Activated effector memory CD4-positive, alpha-beta T cell treated with Interleukin-2 at 50 U/mL for 16 hours (primary cell): ENCODE data around the gene POMT1.
"Not testable (repeated sequence)": the region's sequence is repeated elsewhere in the genome, so short reads cannot be mapped to it uniquely, and the experiment has no call there.

Experiments used
- DNase-seq: peaks from one replicate; pipeline ENCODE4 v3.0.0-alpha.2; 2020

POMT1 gene

DNA sequence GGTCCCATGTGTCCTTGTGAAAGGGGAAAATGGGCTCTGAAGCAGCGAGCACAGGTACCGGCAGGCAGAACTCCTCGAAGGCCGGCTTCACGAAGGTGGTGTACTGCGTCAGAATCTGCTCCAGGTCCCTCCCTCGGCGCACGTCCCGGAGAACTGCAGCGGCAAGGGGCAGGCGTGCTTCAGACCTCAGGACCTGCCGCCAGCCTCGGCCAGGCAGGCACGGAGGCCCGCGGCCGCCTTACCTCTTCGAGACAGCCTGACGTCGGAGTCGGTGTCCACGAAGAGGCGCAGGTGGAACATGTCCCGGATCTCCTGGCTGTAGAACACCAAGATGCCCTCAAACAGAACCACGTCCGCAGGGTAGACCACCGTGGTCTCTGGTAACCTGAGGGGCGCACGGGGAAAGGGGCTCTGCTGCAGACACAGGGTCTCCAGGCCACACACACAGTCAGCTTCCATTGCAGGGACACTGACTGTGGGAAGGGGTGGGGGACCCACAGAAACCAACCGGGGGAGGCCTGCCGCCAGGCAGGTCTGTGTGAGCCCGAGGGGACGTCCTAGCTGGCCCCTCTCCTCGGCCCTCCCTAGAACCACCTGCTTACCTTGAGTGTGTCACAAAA is 26.3 kb downstream of the POMT1 start:
- DNase-seq, result no peak

DNA sequence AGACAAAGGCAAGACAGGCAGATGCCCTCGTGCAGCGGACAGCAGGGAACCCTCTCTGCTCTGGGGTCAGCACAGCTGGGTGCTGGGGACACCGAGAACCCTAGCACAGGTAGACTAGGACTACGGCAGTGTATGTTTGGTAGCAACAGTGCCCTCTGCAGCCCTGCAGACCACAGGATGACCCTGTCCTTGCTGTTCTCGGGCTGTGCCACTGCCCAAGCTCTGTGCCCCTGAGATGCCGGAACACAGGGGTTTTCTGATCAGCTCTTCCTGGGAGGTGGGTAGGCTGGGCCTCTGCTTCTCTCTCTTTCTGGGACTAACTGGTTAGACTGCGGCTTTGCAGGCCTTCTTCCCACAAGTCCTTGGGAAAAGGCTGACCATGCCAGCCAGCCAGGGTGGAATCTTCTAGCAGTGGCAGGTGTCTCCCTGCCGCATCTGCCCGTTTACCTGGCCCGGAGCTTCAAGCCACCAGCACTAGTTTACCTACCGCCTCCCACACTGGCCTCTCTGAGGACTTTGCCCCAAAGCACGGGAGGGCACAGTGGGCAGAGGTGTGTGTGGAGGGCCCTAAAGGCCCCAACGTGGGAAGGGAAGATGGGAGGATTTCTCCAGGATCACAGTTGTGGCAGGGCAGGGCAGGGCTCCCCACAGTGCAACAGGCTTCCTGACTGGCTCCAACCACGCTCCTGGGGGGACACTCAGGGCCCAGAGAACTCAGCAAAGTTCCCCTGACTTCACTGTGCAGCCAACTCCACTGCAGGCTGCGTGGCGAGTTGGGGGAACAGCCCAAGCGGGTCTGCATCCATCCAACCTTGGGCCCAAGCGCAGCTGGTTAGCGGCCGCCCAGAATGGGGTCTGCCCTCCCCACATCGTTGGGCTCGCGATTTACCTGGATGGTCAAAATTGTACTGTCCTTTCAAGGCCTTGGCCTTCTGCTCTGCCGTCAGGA is 27.2 kb downstream of the POMT1 start:
- no peak for DNase-seq

DNA sequence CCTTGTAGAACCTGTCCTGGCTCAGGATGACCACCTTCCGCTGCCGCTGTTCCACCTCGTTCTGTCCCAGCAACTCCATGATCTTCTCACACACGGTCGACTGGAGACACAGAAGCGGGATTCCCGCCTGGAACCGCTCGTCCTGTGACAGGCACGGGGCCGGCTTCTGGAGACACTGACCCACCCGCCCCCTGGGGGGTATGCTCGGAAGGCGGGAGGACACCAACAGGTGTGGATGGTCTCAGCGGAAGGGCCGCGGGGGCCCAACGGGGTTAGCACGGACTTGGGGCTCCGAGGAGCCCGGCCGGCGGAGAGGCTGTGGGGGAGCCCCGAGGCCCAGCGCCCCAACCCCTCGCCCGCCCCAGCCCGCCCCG is 27.8 kb downstream of the POMT1 start:
- no peak for DNase-seq

DNA sequence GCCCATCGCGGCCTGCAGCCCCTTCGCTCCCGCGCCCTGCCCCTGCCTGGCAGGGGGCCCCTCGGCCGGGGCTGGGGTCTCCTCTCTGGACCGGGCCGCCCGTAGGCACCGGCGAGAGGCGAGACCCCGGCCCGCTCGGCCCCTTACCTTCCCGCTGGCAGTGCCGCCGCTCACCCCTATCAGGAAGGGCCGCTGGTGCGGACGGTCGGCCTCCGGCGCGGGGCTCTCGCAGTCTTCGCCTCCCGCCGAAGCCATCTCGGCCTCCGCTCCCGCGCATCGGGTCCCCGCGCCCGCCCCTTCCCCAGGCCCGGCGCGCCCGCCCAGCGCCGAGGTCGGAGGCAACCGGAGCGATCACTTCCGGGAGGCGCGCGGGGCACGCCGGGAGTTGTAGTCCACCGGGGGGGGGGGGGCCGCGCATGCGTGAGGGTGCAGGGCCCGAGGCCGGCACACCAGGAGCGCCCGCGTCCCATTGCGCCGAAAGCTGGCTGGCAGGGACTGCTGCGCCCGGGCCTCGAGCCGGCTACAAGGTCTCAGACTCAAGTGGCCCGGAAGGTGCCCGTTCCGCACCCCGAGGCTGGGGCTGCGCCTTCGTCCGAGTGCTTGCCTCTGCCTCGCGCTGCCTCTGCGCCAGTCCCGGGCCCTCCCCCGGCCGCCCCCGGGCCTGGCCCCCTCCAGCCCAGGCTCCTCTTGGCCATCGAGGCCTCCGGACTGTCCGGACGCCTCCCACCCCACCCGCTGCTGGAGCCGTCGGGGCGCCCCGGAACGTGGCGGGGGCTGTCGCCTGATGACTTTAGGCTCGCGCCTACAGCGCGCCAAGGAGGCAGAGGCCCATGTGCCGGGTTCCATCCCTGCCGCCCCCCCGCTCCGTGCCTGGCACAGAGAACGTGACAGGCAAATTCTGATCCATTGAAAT is 28.5 kb downstream of the POMT1 start, which contains the start of gene UCK1:
UCK1 (minus strand) TSS at position 344 of the 913 bp plus-strand sequence; CDS start at position 255, 89 bp downstream.
- DNase-seq, result peak; percentile 66

DNA sequence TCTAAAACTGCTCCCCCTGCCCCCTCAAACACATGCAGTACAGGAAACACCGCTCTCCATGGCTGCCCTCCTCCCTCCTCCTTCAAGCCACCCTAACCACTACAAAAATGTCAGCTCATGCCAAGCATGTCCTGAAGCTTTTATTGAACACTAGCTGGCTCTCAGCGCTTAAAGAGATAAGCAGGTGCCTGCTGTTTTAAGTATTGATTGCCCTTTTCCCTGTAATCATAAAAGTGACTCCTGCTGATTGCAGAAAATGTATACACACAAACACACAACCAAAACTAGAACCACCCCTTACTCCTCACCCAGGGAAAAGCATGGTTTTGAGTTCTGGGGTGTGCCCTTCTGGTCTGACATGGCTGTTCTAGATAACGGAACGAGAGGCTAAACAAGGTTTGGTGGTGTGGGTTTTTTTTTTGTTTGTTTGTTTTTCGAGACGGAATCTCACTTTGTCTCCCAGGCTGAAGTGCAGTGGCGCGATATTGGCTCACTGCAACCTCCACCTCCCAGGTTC is 32.1 kb downstream of the POMT1 start:
- DNase-seq, result no peak

DNA sequence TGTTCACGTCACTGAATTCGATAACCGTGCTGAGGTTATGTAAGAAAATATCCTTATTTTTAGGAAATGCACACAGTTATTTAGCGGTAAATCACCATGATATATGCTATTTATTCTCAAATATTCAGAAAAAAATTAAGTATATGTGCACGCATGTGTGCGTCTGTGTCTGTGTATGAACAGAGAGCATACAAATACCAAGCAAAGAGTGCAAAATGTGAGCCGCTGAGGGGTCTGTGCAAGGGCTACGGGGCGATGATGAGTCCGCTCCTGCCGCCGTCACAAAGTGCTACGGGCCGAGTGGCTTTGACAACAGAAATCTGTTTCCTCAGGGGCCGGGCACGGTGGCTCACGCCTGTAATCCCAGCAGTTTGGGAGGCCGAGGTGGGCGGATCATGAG is 35.2 kb downstream of the POMT1 start:
- no peak for DNase-seq

DNA sequence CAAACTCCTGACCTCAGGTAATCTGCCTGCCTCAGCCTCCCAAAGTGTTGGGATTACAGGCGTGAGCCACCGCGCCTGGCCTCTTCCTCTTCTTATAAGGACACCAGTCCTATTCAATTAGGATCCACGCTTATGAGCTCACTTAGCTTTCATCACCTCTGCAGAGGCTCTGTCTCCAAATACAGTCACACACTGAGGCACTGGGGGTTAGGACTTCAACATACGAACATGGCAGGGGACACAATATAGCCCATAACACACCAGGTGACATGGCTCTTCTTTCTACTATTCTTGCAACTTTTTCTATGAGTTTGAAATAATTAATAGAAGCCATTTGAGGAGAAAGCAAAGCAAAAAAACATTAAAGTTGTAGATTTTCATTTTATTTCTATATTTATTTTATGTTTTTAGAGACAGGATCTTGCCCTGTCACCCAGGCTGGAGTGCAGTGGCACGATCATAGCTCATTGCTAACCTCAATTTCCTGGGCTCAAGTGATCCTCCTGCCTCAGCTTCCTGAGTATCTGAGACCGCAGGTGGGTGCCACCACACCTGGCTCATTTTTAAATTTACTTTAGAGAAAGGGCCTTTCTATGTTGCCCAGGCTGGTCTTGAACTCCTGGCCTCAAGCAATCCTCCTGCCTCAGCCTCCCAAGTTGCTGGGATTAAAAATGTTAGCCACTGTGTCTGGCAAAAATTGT is 36.7 kb downstream of the POMT1 start:
- DNase-seq, result peak; percentile 31

DNA sequence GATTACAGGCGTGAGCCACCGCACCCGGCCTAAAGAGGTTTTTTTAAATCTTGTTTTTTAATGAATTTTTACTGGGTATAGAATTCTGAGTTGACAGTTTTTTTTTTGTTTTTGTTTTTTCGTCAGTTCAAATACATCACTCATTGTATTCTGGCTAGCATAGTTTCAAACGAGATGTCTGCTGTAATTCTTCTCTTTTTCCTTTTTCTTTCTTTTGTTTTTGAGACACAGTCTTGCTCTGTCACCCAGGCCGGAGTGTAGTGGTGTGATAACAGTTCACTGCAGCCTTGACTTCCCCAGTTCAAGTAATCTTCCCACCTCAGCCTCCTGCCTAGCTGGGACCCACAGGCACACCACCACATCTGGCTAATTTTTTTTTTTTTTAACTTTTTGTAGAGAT is 40.4 kb downstream of the POMT1 start:
- DNase-seq, result no peak

DNA sequence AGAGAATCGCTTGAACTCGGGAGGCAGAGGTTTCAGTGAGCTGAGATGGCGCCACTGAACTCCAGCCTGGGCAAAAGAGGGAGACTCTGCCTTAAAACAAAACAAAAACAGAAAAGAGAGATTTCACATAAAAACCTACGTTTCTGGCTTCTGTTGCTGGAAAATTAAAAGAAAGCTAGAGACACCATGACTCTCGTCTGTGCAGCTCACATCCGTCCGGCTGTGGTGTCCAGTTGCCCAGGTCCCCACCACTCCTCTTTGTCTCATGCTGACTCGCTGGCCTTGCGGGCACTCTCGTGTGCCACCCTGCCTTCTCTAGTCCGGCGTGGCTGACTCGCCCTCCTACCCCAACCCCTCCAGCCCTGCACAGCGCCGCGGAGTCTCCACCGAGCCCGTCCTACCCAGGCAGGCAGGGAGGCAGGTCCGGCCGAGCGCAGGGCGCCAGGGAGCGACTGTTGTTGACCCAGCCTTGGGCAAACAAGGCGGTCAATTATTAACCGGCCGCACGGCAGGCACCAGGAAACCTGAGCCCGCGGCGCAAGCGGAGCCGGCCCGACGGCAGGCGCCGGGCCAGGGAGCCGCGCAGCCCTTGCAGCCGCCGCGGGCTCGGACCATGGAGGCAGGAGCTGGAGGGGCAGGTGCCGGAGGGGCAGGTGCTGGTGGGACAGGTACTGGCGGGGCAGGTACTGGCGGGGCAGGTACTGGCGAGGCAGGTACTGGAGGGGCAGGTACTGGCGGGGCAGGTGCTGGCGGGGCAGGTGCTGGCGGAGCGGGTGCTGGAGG is 42.5 kb downstream of the POMT1 start, which contains the start of gene PRRT1B:
PRRT1B (plus strand) TSS at position 521 of the 783 bp plus-strand sequence; CDS start at position 614, 93 bp downstream.
- no peak for DNase-seq

DNA sequence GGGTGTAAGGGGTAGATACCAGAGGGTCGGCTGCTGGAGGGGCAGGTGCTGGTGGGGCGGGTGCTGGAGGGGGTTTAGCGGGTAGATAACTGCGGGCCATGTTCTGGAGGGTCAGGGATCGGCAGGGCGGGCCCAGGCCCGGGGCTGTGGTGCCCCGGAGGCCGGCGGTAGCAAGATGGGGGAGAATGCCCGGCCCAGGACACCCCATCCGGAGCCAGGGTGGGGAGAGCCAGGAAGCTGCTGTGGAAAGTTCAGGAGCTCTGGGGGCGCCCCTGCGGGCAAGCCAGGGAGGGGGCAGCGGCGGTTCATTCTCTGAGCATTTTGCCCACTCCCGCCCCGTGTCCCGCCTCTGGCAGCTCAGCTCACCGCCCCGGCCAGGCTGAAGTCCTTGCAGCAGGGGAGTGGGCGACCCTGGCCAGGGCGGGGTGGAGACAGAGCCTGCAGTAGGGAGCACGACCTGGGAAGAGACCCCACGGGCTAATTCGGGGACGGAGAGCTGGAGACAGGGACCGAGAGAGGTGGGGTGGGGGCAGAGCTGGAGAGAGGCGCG is 43.1 kb downstream of the POMT1 start:
- DNase-seq, result no peak

DNA sequence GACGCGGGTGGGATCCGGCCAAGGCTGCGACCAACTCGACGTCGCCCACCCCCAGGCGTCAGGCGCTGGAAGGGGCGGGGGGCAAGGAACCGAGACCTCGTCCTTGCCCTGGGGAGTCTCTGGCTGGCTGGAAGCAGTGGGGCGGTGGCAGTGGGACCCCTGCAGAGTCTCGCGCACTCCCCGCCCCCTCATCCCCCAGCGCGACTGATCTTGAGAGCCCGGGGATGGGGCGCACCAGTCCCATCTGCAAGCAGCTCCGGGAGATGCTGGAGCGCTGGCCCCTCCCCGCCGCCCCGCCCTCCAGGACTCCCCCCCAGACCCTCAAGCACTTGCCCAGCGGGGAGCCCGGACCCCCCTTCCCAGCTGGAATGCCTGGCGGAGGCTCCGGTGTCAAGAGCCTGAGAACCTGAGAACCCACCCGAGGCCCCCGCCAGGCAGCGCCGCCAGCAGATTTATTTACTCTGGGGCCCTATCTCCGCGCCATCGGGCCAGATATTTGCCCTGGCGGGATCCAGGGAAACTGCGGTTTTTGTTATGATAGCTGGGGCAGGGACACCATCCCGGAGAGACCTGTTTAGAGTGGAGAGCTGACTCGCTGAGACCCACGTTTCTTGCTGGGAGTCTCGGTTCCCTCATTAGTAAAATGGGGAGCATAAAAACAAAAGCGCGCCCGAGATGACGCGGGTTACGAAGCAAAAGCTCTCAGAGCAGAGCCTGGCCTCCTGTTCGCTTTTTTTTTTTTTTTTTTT is 43.8 kb downstream of the POMT1 start:
- no peak for DNase-seq

DNA sequence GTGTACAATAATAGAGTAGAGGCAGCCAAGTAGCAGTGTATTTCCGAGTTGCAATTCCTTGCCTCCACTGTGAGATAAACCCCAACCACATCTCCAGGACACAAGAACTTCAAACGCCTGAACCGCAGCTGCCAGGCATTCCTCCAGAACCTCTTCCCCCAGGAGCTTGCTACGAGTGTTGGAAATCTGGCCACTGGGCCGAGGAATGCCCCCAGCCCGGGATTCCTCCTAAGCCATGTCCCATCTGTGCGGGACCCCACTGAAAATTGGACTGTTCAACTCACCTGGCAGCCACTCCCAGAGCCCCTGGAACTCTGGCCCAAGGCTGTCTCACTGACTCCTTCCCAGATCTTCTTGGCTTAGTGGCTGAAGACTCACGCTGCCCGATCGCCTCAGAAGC is 46.5 kb downstream of the POMT1 start:
- DNase-seq, result not testable (repeated sequence)

DNA sequence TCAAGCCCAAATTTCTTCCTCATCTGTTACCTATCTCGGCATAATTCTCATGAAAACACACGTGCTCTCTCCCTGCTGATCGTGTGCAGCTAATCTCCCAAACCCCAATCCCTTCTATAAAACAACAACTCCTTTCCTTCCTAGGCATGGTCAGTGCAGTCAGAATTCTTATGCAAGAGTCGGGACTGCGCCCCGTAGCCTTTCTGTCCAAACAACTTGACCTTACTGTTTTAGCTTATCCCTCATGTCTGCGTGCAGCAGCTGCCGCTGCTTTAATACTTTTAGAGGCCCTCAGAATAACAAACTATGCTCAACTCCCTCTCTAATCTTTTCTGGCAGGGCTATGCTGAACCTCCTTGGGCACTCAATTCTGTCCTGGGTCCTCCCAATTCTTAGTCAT is 47.7 kb downstream of the POMT1 start:
- not testable (repeated sequence) for DNase-seq

DNA sequence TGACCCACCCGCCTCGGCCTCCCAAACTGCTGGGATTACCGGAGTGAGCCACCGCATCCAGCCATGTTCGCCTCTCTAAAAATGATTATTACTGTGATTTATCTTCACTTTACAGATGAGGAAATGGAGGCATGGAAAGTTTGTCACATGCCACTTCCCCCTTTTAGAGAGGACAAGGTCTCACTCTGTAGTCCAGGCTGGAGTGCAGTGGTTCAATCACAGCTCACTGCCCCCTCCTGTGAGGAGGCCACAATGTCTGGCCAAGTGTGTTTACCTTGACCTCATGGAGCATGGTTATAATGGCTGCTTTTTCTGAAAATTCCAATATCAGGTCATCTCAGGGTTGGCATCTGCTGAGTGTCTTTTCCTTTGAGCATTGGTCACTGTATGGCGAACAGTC is 49.3 kb downstream of the POMT1 start:
- DNase-seq, result no peak

DNA sequence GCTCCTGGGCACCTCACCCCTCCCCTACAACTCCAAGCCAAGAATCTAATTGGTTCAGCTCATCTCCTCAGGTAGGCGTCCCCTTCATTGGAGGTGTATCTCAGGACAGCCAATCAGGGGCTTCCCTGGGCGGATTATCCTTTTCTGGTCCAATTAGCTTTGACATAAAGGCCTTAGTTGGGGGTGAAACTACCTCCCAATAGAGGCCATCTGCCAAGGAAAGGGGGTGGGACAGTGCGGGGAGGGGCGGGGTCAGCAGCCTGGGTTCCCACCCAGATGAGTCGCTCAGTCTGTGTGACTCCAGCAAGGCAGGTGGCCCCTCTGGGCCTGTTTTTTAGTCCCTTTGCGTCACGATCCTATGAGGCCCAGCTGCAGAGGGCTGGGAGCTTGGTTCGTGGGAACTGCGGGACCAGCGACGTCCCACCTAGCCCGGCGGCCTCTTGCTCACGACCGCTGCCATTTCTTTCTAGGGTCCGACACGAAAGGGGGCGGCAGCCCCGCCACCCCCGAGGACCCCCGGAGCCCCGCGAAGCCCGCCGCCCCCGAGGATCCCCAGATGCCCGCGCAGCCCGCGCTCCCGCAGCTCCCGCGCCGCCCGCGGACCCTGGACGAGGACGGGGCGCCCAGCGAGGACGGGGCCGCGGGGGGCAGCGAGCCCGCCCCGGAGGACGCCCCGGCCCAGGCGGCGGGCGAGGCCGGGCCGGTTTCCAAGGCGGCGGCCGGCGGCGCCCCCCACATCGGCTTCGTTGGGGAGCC is 51.5 kb downstream of the POMT1 start:
- DNase-seq, result no peak

DNA sequence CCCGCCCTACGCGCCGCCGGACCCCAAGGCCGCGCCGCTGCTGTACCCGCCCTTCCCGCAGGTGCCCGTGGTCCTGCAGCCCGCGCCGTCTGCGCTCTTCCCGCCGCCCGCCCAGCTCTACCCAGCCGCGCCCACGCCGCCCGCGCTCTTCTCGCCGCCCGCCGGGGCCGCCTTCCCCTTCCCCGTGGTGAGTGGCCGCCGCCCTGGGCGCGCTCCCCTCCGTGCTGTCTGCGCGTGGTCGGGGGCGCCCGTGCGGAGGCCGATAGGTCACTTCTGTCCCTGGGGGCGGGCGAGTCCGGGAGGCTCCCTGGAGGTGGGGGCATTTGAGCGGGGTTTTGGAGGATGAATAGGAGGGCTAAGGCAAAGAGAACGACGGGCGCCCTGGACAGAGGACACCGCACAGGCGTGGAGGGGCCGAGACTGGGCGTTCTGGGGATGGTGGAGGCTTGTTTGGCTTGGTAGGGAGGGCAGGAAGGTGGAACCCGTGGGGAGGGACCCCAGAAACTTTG is 52.2 kb downstream of the POMT1 start:
- DNase-seq, result no peak

DNA sequence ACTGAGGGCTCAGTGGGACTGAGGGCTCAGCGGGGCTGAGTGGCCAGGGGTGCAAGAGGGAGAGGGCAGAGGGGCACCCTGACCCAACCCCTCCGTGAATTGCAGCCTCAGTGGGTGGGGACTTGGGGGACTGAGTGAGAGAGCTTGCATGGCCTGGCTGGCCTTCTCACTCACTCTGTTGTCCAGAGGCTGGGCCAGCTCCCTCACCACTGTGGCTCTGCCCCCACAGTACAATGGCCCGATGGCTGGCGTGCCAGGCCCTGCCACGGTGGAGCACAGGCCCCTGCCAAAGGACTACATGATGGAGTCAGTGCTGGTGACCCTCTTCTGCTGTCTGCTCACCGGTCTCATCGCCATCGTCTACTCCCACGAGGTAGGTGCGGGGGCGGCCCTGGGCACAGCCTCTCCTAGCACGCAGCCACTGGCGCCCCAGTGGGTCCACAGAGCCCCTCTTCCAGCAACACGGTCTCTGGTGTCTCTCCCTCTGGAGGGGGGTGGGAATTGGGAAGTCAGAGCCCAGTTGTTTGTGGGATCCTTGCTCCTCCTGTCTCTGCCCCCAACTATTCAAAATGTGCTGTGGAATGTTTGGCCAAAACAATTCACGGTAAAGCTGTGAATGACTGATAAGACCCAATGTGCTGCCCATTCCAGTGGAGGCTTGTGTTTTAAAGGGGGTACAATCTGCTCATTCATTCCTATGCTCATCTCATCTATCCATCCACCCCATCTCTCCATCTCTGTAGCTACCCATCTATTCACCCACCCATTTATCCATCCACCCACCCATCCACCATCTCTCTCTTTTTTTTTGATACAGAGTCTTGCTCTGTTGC is 53.3 kb downstream of the POMT1 start:
- DNase-seq, result no peak

DNA sequence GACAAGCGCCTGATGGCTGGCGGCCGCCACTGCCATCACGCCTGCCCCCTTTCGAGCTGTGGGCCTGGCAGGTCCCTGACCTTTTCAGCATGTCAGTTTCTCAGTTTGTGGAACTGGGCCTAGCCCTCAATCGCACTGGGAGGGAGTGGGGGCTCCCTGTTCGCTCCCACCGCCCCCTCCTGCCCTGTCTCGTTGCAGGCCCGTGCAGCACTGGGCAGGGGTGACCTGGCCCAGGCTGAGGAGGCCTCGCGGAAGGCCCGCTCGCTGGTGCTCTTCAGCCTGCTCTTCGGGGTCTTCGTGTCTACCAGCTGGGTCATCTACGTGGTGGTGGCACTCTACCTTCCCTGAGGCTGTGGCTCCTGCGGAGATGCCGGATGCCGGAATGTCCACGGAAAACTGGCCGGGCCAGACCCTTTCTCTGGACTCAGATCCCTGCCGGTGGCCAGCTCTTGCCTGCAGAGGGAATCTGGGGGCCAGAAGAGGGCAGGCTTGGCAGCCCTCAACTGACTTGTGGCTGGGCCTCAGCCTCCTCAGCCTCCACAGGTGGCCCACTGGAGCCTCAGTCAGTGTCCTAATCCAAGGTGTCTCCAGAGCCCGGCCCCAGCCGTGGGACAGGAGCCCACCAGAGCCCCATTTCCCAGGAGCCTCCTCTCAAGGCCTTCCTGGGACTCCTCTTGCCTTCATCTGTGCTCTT is 55.3 kb downstream of the POMT1 start:
- no peak for DNase-seq
